ENCODE results near the gene CELA2B. TPM values are rescaled to one million over a fixed set of nuclear protein-coding genes. Genes with fewer than 3 reads are reported as not detected.
A peak's percentile ranks its signal among the peaks of the same experiment; 100 is the strongest.
"Not testable (repeated sequence)": the region's sequence is repeated elsewhere in the genome, so short reads cannot be mapped to it uniquely, and the experiment has no call there.

CELA2B gene
- total and polyA plus RNA-seq, 10 of the 15 experiments (the other 5 are each of a cell fraction or from before 2014, with no cell fraction given), result not detected

DNA sequence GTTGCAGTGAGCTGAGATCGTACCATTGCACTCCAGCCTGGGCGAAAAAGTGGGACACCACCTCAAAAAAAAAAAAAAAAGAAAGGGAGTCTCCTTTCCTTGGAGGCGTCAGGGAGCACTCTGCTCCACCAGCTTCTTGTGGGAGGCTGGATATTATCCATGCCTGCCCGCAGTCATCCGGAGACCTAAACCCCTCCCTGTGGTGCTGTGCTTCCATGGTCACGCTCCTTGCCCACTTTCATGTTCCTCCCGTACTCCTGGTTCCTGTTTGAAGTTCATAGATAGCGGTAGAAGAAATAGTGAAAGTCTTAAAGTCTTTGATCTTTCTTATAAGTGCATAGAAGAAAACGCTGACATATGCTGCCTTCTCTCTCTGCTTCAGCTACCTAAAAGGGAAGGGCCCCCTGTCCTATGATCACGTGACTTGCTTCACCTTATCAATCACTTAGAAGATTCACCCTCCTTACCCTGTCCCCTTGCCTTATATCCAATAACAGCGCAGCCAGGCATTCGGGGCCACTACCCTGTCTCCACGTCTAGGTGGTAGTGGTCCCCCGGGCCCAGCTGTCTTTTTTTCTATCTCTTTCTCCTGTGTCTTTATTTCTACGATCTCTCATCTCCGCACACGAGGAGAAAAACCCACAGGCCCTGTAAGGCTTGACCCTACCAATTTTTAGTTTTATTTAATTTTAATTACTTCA lies 45.5 kb downstream of the CELA2B start:
- H3K79me2 ChIP-seq (ENCODE audit: control insufficient read depth, insufficient read depth, low read length); H3K4me2 ChIP-seq (ENCODE audit: control insufficient read depth, insufficient read depth); ATAC-seq; BruUV-seq (replicated peaks); H3K4me1 ChIP-seq (ENCODE audit: control insufficient read depth, insufficient read depth, low read length); in situ Hi-C loops (cut with MboI); H3K9me3 ChIP-seq (replicated peaks; ENCODE audit: control insufficient read depth, insufficient read depth, low read length); SMC1A ChIA-PET (ENCODE audit: uncharacterized antibody, unreplicated experiment); RAD21 ChIA-PET (ENCODE audit: unreplicated experiment); DNase-seq (ENCODE audit: low read depth, low spot score); H3K36me3 ChIP-seq (ENCODE audit: control insufficient read depth in 2 of 2, insufficient read depth in 2 of 2, low read length in 1 of 2); H3K27me3 ChIP-seq (replicated peaks in 1 of 2; ENCODE audit: control insufficient read depth in 2 of 2, insufficient read depth in 2 of 2, low read length in 1 of 2); H3K9ac ChIP-seq (ENCODE audit: control insufficient read depth, insufficient read depth, low read length); H2AFZ ChIP-seq (ENCODE audit: control insufficient read depth, low read depth, low read length); FAIRE-seq; H4K20me1 ChIP-seq (ENCODE audit: control insufficient read depth, insufficient read depth); H3K4me3 ChIP-seq; CTCF ChIA-PET; H3K27ac ChIP-seq (ENCODE audit: control insufficient read depth, insufficient read depth): not testable (repeated sequence)
- intact Hi-C loops (cut with micrococcal nuclease; ENCODE audit: unreplicated experiment), result loop anchor here (10.0 kb wide), 2 partner anchors 323 to 453 kb away; partner anchors contain the start of genes SPEN and ZBTB17
- POLR2A ChIA-PET, result interaction anchor here (0.6 to 0.7 kb wide), 4 partner anchors 35 to 265 kb away, joined by 3 to 6 read pairs (median 4); no protein-coding TSS in a partner anchor
- 94% methylated on average over 15 of the region's 17 CpGs for WGBS (ENCODE audit: insufficient coverage, insufficient replicate concordance, low lambda C conversion rate, missing lambda C conversion rate)
- TF ChIP-seq PAX5 (IDR thresholded peaks at IDR 0.05; ENCODE audit: borderline replicate concordance, low read depth, low read length), result peak; percentile 50; the same call in 1 of the 2 replicates

DNA sequence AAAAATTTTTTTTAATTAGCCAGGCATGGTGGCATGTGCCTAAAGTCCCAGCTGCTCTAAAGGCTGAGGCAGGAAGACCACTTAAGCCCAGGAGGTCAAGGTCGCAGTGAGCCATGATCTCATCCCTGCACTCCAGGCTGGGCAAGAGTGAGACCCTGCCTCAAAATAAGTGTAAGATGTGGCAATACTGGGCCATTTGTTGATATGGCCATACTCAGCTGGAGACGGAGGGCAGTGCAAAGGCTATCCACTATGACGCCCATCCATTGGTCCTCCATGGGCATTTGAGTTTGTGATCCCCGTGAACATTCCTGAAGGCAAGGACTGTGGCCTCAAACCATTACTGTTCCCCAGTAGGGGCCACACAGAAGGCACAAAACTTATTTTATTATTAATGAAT lies 46.6 kb downstream of the CELA2B start:
- no peak for ATAC-seq
- Histone ChIP-seq H3K36me3 (ENCODE audit: control insufficient read depth in 2 of 2, insufficient read depth in 2 of 2, low read length in 1 of 2) (no peaks in the 10 kb centered on the region), H3K79me2 (ENCODE audit: control insufficient read depth, insufficient read depth, low read length) (peaks cover 12% of the 10 kb centered on the region), H3K27ac (ENCODE audit: control insufficient read depth, insufficient read depth) (no peak overlapping the region), H3K4me1 (ENCODE audit: control insufficient read depth, insufficient read depth, low read length) (peaks cover 9% of the 10 kb centered on the region; the same call in 1 of the 2 replicates), H4K20me1 (ENCODE audit: control insufficient read depth, insufficient read depth) (no peaks in the 10 kb centered on the region), H3K9me3 (replicated peaks; ENCODE audit: control insufficient read depth, insufficient read depth, low read length) (no peaks in the 10 kb centered on the region), H3K4me2 (ENCODE audit: control insufficient read depth, insufficient read depth) (peak overlapping the region; percentile 82; the same call in 1 of the 2 replicates), H2AFZ (ENCODE audit: control insufficient read depth, low read depth, low read length) (no peak overlapping the region), H3K27me3 (replicated peaks in 1 of 2; ENCODE audit: control insufficient read depth in 2 of 2, insufficient read depth in 2 of 2, low read length in 1 of 2) (no peaks in the 10 kb centered on the region), H3K9ac (ENCODE audit: control insufficient read depth, insufficient read depth, low read length) (no peak overlapping the region), H3K4me3 (no peak overlapping the region)
- in situ Hi-C loops (cut with MboI), result no loop called here
- WGBS (ENCODE audit: insufficient coverage, insufficient replicate concordance, low lambda C conversion rate, missing lambda C conversion rate), result 100% methylated on average over 4 of the region's 4 CpGs
- RAD21 ChIA-PET (ENCODE audit: unreplicated experiment), result no interaction called here
- FAIRE-seq, result no peak
- no peak for TF ChIP-seq RUNX3 (IDR thresholded peaks at IDR 0.05; ENCODE audit: low read length)
- TF ChIP-seq ZBED1 (IDR thresholded peaks at IDR 0.05; ENCODE audit: borderline replicate concordance), result no peak
- no peak for TF ChIP-seq FOXM1 (IDR thresholded peaks at IDR 0.05; ENCODE audit: low read depth, low read length)
- TF ChIP-seq CEBPB (IDR thresholded peaks at IDR 0.05; ENCODE audit: borderline replicate concordance in 1 of 2, low read depth in 2 of 2, low read length in 2 of 2), result no peak
- TF ChIP-seq, protein P1, sequence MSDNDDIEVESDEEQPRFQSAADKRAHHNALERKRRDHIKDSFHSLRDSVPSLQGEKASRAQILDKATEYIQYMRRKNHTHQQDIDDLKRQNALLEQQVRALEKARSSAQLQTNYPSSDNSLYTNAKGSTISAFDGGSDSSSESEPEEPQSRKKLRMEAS (IDR thresholded peaks at IDR 0.05; ENCODE audit: low read depth, low read length), result no peak
- TF ChIP-seq YBX1 (IDR thresholded peaks at IDR 0.05), result no peak
- TF ChIP-seq STAT1 (conservative IDR thresholded peaks at IDR 0.05), result no peak
- no peak for TF ChIP-seq CBX5 (IDR thresholded peaks at IDR 0.05; ENCODE audit: low read depth)
- no peak for TF ChIP-seq CREM (IDR thresholded peaks at IDR 0.05; ENCODE audit: low read depth)
- TF ChIP-seq MXI1 (IDR thresholded peaks at IDR 0.05; ENCODE audit: low read depth, low read length), result no peak
- no peak for TF ChIP-seq EP300 (IDR thresholded peaks at IDR 0.05; ENCODE audit: borderline replicate concordance in 1 of 2, control insufficient read depth in 1 of 2, low read depth in 2 of 2, low read length in 2 of 2)
- no peak for TF ChIP-seq CHD1 (IDR thresholded peaks at IDR 0.05; ENCODE audit: low read depth, low read length)
- intact Hi-C loops (cut with micrococcal nuclease; ENCODE audit: unreplicated experiment), result loop anchor here (10.0 kb wide), 2 partner anchors 322 to 452 kb away; partner anchors contain the start of genes SPEN and ZBTB17
- CTCF ChIA-PET, result no interaction called here
- no TSS peak for BruUV-seq (replicated peaks)
- no peak for DNase-seq (ENCODE audit: low read depth, low spot score)
- SMC1A ChIA-PET (ENCODE audit: uncharacterized antibody, unreplicated experiment), result no interaction called here
- POLR2A ChIA-PET, result no interaction called here

All from GM12878 (cell line).